GM19025 (cell line): ENCODE results near the gene GALT.

Experiments
- ATAC-seq: cut with Tn5 transposase; IDR thresholded peaks from one replicate; pipeline ENCODE4 v1.9.1; 2021; ENCODE audit warnings: mild to moderate bottlenecking, low read depth, moderate library complexity; ENCODE audit not compliant: unreplicated experiment

Gene GALT

GRCh38 chr9:34646211-34647083 is at the start of gene GALT:
Gene GALT (plus strand): TSS chr9:34646675. CDS start chr9:34646705, 30 bp downstream.
- ATAC-seq = peak; percentile 86

GRCh38 chr9:34599546-34599945 is 46.9 kb upstream of the GALT start:
- ATAC-seq = no peak

GRCh38 chr9:34600908-34601307 is 45.6 kb upstream of the GALT start:
- ATAC-seq = no peak

- ATAC-seq = no peak
Observed at GRCh38 chr9:34601937-34602573, 44.4 kb upstream of the GALT start.

- ATAC-seq = peak; percentile 61
Observed at GRCh38 chr9:34603610-34604231, 42.8 kb upstream of the GALT start.

- ATAC-seq = no peak
Observed at GRCh38 chr9:34606190-34606589, 40.3 kb upstream of the GALT start.

GRCh38 chr9:34606905-34607304 is 39.6 kb upstream of the GALT start:
- no peak for ATAC-seq

GRCh38 chr9:34607331-34607730 is 39.1 kb upstream of the GALT start:
- ATAC-seq = no peak

GRCh38 chr9:34610434-34611206 is 35.9 kb upstream of the GALT start:
- no peak for ATAC-seq

- ATAC-seq = no peak
Observed at GRCh38 chr9:34611251-34611810, 35.1 kb upstream of the GALT start.

GRCh38 chr9:34611811-34612787 is 34.4 kb upstream of the GALT start, which contains the start of gene RPP25L:
Gene RPP25L (minus strand): TSS chr9:34612097. CDS start chr9:34611296, 801 bp downstream.
- ATAC-seq = peak; percentile 92

GRCh38 chr9:34612788-34613390 is 33.6 kb upstream of the GALT start:
- no peak for ATAC-seq

GRCh38 chr9:34615132-34615531 is 31.3 kb upstream of the GALT start:
- no peak for ATAC-seq

- ATAC-seq = peak; percentile 98
Observed at GRCh38 chr9:34620061-34620994, 26.1 kb upstream of the GALT start, which contains the start of gene DCTN3. Gene DCTN3 (minus strand): TSS chr9:34620495. CDS start chr9:34620464, 31 bp downstream.

- ATAC-seq = no peak
Observed at GRCh38 chr9:34623374-34624235, 22.9 kb upstream of the GALT start.

GRCh38 chr9:34624475-34625185 is 21.8 kb upstream of the GALT start:
- no peak for ATAC-seq
